Mucosa of descending colon (tissue), 3 donors: ENCODE data around the gene COL15A1. TPM values are rescaled to one million over a fixed set of nuclear protein-coding genes. Genes with fewer than 3 reads are reported as not detected.
A peak's percentile ranks its signal among the peaks of the same experiment; 100 is the strongest.
"Not testable (repeated sequence)": the region's sequence is repeated elsewhere in the genome, so short reads cannot be mapped to it uniquely, and the experiment has no call there.

Experiments
- ATAC-seq: fragments of 200-7000 bp; cut with Tn5 transposase; one replicate; pipeline ENCODE4 v1.9.1; 2020; ENCODE audit warnings: mild to moderate bottlenecking, moderate library complexity
- DNase-seq, 3 donors: peaks; one replicate each; pipeline ENCODE4 v3.0.0-alpha.2; 2020
- H3K36me3 ChIP-seq: fragments of 200-600 bp; one replicate; pipeline ENCODE4 v1.8.0; 2021; ENCODE audit warnings: low read depth, mild to moderate bottlenecking
- H3K4me1 ChIP-seq: fragments of 200-600 bp; one replicate; pipeline ENCODE4 v1.8.0; 2021; ENCODE audit warnings: low read depth, mild to moderate bottlenecking
- H3K4me3 ChIP-seq: fragments of 200-600 bp; one replicate; pipeline ENCODE4 v1.8.0; 2021; ENCODE audit warnings: mild to moderate bottlenecking
- H3K9me3 ChIP-seq: fragments of 200-600 bp; one replicate; pipeline ENCODE4 v1.8.0; 2021; ENCODE audit warnings: mild to moderate bottlenecking
- CTCF ChIP-seq: fragments of 200-600 bp; IDR thresholded peaks from one replicate; pipeline ENCODE4 v1.8.0; 2022; ENCODE audit warnings: antibody characterized with exemption, mild to moderate bottlenecking
- intact Hi-C, 2 donors: fragments of 100-400 bp; cut with DNase I in 1 of 2; cut with micrococcal nuclease in 1 of 2; formaldehyde crosslinking; loops; one replicate each; pipeline versions ENCODE4 v1.11.0 to v1.11.1; 2022; cut with DNase I, micrococcal nuclease
- total RNA-seq, 3 donors: library from RNA; stranded (reverse); fragmentation: NEBNext Ultra II Directional in 2 of 3; extraction: Animal tissue kit (Norgen Biotek cat#: 25700) in 2 of 3; gene quantifications; one replicate each; pipeline versions ENCODE4 v1.2.1 to v1.2.4, GENCODE V29; 2021 to 2023
- donor health status: DM: no; HTN: no; CAD: no; lungs with moderate emphysema.
- donor health status: DM: no; HTN: no; CAD: no.
- donor health status: DM: no; HTN: yes; CAD: no.

The COL15A1 gene
- total RNA-seq, 3 donors from 2014 or later, result 4.2 to 43.4 (median 11.2) TPM

GRCh38 chr9:99004717-99005460 is 61.2 kb downstream of the COL15A1 start:
- H3K4me3 ChIP-seq, result no peak overlapping the region
- no peaks in the 10 kb centered on the region for H3K4me1 ChIP-seq
- no peaks in the 10 kb centered on the region for H3K36me3 ChIP-seq
- intact Hi-C loops, result no loop called here
- no peak for TF ChIP-seq CTCF
- peaks cover under 1% of the 10 kb centered on the region for H3K9me3 ChIP-seq
- ATAC-seq (no peak), DNase-seq (no peak)

- no peaks in the 10 kb centered on the region for H3K36me3 ChIP-seq
- ATAC-seq (no peak), DNase-seq (no peak)
- no peak overlapping the region for H3K4me3 ChIP-seq
- H3K9me3 ChIP-seq, result peaks cover 5% of the 10 kb centered on the region
- TF ChIP-seq CTCF, result no peak
- intact Hi-C loops, result no loop called here
- no peaks in the 10 kb centered on the region for H3K4me1 ChIP-seq
These were observed 61.9 kb downstream of the COL15A1 start for GRCh38 chr9:99005651-99006050.

- Histone ChIP-seq H3K9me3 (peaks cover 10% of the 10 kb centered on the region), H3K4me1 (no peaks in the 10 kb centered on the region), H3K4me3 (no peak overlapping the region), H3K36me3 (no peaks in the 10 kb centered on the region)
- ATAC-seq (no peak), DNase-seq (no peak)
- TF ChIP-seq CTCF, result no peak
- intact Hi-C loops, result no loop called here
These were observed 62.8 kb downstream of the COL15A1 start for GRCh38 chr9:99006511-99006910.

- DNase-seq (no peak), ATAC-seq (no peak)
- intact Hi-C loops, result no loop called here
- Histone ChIP-seq H3K9me3 (peaks cover 10% of the 10 kb centered on the region), H3K36me3 (no peaks in the 10 kb centered on the region), H3K4me1 (no peaks in the 10 kb centered on the region), H3K4me3 (no peak overlapping the region)
- TF ChIP-seq CTCF, result no peak
These were observed 63.3 kb downstream of the COL15A1 start for GRCh38 chr9:99006979-99007378.

GRCh38 chr9:99008203-99008602 is 64.5 kb downstream of the COL15A1 start:
- no peaks in the 10 kb centered on the region for H3K36me3 ChIP-seq
- H3K9me3 ChIP-seq, result peaks cover 10% of the 10 kb centered on the region
- no peaks in the 10 kb centered on the region for H3K4me1 ChIP-seq
- no peak for TF ChIP-seq CTCF
- H3K4me3 ChIP-seq, result no peak overlapping the region
- intact Hi-C loops, result no loop called here
- DNase-seq, result no peak
- peak; percentile 25 for ATAC-seq

GRCh38 chr9:99010393-99010792 is 66.7 kb downstream of the COL15A1 start:
- ATAC-seq, H3K9me3 ChIP-seq, H3K36me3 ChIP-seq, intact Hi-C loops, DNase-seq, H3K4me3 ChIP-seq, H3K4me1 ChIP-seq: not testable (repeated sequence)
